ENCODE results near the gene ATP6V0C. TPM values are rescaled to one million over a fixed set of nuclear protein-coding genes. Genes with fewer than 3 reads are reported as not detected.

Gene ATP6V0C
- total RNA-seq, 1 experiment from 2014 or later: 176 TPM

- H3K23me2 ChIP-seq (ENCODE audit: insufficient read length, low read depth, low read length, poor library complexity, severe bottlenecking): peaks cover 10% of the 10 kb centered on the region
- no peak overlapping the region for H4K8ac ChIP-seq (replicated peaks; ENCODE audit: insufficient read length, low read depth, low read length)
- no peak overlapping the region for H2BK5ac ChIP-seq (ENCODE audit: insufficient read length, low read length)
- no peak overlapping the region for H2BK12ac ChIP-seq (ENCODE audit: insufficient read length, low read depth, low read length)
- no peak overlapping the region for H2BK20ac ChIP-seq (ENCODE audit: low read depth, low read length, poor library complexity, severe bottlenecking)
- H3K18ac ChIP-seq (ENCODE audit: insufficient read length, low read depth, low read length): no peak overlapping the region
- no peak overlapping the region for H3K14ac ChIP-seq (ENCODE audit: insufficient read depth, low read length)
- H3K27ac Mint-ChIP-seq: no peak overlapping the region
- H3K23ac ChIP-seq (ENCODE audit: insufficient read length, low read depth, low read length): no peak overlapping the region
- H3K4me2 ChIP-seq (ENCODE audit: insufficient read depth, insufficient read length, low read length): peak overlapping the region; percentile 29
- H3K4ac ChIP-seq (ENCODE audit: low read depth, low read length): no peak overlapping the region
- H2BK15ac ChIP-seq (ENCODE audit: low read depth, low read length): no peak overlapping the region
- no CpG with 5 or more reads among the region's 49 CpGs for WGBS (ENCODE audit: extremely low coverage, insufficient read length, low lambda C conversion rate)
- peak; percentile 45 for DNase-seq
- H3K79me1 ChIP-seq (ENCODE audit: insufficient read depth, low read depth, low read length, poor library complexity, severe bottlenecking): no peaks in the 10 kb centered on the region
- no peaks in the 10 kb centered on the region for H3K79me2 ChIP-seq (ENCODE audit: insufficient read depth, low read length)
- H3K27ac ChIP-seq (ENCODE audit: insufficient read length, low read depth, low read length): no peak overlapping the region
- no peaks in the 10 kb centered on the region for H4K20me1 ChIP-seq (ENCODE audit: control insufficient read depth, insufficient read depth, insufficient read length)
- no peak overlapping the region for H2AK5ac ChIP-seq (ENCODE audit: insufficient read length, low read length)
- H3K4me3 Mint-ChIP-seq: peak overlapping the region; percentile 61 to 79
- peaks cover 52% of the 10 kb centered on the region for H3K27me3 Mint-ChIP-seq (ENCODE audit: low read depth)
- H3K56ac ChIP-seq (ENCODE audit: insufficient read length, low read depth, low read length): no peak overlapping the region
- H4K91ac ChIP-seq (ENCODE audit: insufficient read length, low read depth, low read length): no peak overlapping the region
- peaks cover 23 to 28% of the 10 kb centered on the region in 2 experiments for H3K4me1 Mint-ChIP-seq
- no peaks in the 10 kb centered on the region for H3K9me3 ChIP-seq (ENCODE audit: control insufficient read depth, low read depth, low read length)
- H3K4me1 ChIP-seq (ENCODE audit: insufficient read depth, low read length): no peaks in the 10 kb centered on the region
- H3K9ac ChIP-seq (ENCODE audit: extremely low read depth, insufficient read length, low read length): no peak overlapping the region
- H3T11ph ChIP-seq (ENCODE audit: low read length): no peak overlapping the region
- no peak for TF ChIP-seq CTCF (conservative IDR thresholded peaks at IDR 0.05)
- H2AFZ ChIP-seq (ENCODE audit: low read length): no peak overlapping the region
- H3K9me3 Mint-ChIP-seq: no peaks in the 10 kb centered on the region
- H3K36me3 Mint-ChIP-seq (ENCODE audit: insufficient read depth in 1 of 3, low read depth in 3 of 3): no peaks in the 10 kb centered on the region; a peak in 1 of 7 replicates
- no peak overlapping the region for H4K5ac ChIP-seq (ENCODE audit: insufficient read length, low read depth, low read length)
- H2BK120ac ChIP-seq (ENCODE audit: low read depth, low read length, poor library complexity, severe bottlenecking): no peak overlapping the region
- peaks cover 18% of the 10 kb centered on the region; the same call in 1 of the 2 replicates for H3K27me3 ChIP-seq (ENCODE audit: insufficient read depth, low read length)
These were observed 40.3 kb upstream of the ATP6V0C start for GRCh38 chr16:2473446-2473926.
